T follicular helper cell (primary cell): ENCODE measurements around the gene TBC1D2B.
"Not testable (repeated sequence)": the region's sequence is repeated elsewhere in the genome, so short reads cannot be mapped to it uniquely, and the experiment has no call there.

Source experiments
- DNase-seq: peaks from one replicate; pipeline ENCODE4 v3.0.0-alpha.2; 2020; ENCODE audit warnings: low read depth

The TBC1D2B gene

DNA sequence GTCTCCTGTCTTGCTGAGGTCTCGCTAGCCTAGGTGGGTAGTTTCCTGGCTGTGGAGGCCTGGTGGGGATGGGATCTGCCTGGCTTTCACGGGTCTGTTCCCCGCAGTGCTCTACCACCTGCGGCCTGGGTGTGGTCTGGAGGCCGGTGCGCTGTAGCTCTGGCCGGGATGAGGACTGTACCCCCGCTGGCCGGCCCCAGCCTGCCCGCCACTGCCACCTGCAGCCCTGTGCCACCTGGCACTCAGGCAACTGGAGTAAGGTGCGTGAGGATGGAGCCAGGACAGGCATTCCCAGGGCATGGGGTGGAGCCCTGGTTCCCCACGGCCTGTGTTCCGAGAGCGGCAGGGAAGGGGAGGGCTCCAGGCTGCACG, 89.8 kb downstream of the TBC1D2B start:
- DNase-seq: not testable (repeated sequence)

DNA sequence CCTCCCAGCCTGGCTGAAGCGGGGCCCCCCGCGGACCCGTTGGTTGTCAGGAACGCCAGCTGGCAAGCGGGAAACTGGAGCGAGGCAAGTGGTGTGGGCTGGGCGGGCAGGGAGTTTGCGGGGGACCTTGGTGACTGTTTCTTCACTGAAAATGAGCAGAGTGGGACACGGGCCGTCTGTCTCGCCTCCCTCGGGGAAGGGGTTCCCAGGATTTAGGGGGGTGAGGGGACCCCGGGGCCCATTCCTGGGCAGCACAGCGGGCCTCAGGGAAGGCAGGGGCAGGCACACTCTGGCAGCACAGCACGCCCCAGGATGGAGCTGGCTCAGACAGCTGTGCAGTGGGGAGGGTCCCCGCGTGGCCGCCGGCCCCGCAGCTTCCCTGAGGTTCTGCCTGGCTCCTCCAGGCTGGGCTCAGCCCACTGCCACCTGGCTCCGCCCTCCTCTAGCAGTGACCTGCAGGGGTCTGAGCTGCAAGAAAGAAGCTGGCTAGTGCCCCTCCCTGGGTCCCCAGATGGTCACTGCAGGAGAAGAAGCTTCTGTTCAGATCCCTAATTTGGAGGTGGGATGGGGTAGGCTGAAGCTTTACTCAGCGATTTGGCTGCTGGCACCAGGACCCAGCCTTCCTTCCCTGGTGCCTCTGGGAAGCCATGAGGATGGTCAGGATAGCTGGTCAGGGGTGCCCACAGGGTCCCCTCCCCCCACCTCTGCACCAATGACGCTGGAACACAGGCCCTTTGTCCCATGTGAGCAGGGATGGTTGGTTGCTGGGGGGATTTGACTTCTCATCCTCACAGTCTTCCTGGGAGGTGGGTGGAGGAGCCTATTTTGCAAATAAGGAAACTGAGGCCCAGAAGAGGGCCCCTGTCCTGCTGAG, 90.4 kb downstream of the TBC1D2B start:
- no peak for DNase-seq

DNA sequence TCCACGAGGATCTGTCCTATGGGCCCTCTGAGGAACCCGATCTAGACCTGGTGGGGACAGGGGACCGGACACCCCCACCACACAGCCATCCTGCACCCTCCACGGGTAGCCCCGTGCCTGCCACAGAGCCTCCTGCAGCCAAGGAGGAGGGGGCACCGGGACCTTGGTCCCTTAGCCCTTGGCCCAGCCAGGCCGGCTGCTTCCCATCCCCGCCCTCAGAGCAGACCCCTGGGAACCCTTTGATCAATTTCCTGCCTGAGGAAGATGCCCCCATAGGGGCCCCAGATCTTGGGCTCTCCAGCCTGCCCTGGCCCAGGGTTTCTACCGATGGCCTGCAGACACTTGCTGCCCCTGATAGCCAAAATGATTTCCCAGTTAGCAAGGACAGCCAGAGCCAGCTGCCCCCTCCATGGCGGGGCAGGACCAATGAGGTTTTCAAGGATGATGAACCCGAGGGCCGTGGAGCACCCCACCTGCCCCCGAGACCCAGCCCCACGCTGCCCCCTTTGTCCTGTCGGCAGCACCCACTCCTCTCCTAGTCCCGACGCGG, 91.5 kb downstream of the TBC1D2B start:
- DNase-seq: no peak

DNA sequence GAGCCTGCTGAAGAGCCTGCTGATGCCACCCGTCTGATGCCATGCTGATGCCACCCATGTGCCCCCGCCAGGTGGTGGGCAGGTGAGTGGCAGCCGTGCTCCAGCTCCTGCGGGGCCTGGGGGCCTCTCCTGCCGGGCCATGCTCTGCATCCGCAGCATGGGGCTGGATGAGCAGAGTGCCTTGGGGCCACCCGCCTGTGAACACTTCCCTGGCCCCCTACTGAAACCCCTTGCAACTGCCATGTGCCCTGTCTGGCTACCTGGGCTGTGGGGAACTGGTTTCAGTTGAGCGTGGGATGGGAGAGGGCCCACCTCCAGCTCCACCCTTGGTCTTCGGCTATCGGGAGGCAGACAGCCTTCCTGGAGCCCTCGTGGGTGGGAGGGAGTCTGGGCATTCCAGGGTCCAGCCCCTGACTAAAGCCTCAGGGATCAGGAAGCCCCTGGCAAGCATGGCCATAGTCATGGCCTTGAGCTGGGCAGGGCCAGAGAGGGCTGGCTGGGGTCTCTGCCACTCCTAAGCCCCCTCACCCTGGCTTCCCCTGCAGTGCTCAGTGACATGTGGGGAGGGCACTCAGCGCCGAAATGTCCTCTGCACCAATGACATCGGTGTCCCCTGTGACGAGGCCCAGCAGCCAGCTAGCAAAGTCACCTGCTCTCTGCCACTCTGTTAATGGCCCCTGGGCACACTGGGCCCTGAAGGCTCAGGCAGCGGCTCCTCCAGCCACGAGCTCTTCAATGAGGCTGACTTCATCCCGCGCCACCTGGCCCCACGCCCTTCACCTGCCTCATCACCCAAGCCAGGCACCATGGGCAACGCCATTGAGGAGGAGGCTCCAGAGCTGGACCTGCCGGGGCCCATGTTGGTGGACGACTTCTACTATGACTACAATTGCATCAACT, 92.2 kb downstream of the TBC1D2B start:
- no peak for DNase-seq

DNA sequence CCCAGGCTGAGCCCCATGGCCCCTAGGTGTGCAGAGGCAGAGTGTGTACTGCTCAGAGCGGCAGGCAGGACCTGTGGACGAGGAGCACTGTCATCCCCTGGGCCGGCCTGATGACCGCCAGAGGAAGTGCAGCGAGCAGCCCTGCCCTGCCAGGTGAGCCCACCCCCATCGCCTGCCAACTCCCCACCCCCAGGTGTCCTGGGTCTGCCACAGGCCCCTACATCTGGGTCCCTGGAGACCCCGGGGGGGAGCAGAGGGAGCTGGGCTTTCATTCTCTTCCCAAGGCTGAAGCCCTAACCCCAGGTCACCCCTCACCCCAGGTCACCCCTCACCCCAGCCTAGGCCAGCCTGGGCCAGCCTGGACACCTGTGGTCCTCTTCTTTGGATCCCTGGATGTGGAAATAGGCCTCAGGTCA, 93.1 kb downstream of the TBC1D2B start:
- DNase-seq: no peak

DNA sequence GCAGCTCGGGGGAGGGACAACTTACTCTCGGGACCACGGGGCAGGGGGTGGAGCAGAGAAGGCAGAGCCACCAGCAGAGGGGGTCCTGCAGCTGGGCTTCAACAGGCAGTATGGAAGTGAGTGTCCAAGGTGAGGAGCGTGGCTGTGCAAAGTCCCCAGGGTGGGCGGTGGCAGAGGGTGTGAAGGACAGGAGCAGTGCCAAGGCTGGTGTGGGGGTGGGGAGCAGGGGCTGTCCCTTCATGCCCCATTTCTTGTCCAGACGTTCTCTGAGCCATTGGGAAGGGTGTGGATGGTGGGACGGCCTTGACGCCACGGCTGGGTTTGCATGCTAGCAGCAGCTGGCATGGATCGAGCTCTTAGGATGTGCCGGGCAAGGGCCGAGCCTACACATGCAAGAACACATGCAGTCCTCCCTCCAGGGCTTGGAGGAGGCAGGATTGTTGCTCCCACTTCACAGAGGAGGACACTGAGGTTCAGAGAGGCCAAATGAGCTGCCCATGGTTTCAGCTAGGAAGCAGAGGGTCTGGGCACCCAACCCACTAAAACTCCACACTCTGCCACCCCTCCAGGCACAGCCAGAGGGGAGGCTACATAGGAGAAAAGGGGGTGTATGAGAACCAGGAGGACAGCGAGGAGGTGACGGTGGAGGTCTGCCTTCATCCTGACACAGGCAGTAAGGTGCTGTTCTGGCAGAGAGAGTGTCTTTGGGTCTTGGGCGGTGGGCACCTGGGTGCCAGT, 93.6 kb downstream of the TBC1D2B start:
- no peak for DNase-seq

DNA sequence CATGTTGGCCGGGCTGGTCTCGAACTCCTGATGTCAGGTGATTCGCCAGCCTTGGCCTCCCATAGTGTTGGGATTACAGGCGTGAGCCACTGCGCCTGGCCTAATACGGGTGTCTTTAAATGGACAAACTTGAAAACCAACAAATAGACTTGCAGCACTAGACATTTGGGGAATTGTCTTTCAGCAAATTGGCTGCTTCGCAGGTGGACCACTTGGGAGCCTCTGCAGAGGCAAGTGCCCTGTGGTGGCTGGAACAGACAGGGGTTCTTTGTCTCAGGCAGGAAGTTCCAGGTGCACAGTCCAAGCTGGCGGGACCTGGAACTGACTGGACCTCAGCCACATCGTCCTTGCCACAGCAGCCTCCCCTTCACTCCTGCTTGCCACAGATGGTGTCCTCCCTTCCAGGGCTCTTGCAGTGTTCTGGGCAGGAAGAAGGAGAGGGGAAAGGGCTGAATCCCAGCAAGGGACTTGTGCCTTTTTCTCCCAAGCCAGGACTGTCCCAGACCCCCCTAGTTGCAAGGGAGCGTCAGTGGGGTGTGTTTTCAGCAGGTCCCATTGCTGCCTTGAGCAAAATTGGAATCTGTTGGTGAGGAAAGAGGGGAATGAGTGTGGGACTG, 94.3 kb downstream of the TBC1D2B start:
- DNase-seq: no peak

DNA sequence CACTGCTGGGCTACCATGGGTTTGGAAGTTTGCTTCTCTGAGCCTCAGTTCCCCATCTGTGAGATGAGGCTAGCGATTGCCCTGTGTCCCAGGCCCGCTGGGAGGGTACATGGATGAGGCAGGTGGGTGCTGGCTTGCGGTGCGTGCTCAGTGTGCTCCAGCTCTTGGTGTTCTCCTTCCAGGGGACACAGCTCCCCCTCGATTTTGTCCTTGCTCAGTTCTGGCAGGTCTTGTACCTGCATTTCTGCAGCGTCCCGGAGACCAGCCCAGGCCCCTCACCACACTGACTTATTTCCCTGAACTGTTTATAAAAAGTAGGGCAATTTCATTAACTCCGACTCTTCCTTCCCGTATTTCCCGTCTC, 95.4 kb downstream of the TBC1D2B start:
- DNase-seq: no peak

DNA sequence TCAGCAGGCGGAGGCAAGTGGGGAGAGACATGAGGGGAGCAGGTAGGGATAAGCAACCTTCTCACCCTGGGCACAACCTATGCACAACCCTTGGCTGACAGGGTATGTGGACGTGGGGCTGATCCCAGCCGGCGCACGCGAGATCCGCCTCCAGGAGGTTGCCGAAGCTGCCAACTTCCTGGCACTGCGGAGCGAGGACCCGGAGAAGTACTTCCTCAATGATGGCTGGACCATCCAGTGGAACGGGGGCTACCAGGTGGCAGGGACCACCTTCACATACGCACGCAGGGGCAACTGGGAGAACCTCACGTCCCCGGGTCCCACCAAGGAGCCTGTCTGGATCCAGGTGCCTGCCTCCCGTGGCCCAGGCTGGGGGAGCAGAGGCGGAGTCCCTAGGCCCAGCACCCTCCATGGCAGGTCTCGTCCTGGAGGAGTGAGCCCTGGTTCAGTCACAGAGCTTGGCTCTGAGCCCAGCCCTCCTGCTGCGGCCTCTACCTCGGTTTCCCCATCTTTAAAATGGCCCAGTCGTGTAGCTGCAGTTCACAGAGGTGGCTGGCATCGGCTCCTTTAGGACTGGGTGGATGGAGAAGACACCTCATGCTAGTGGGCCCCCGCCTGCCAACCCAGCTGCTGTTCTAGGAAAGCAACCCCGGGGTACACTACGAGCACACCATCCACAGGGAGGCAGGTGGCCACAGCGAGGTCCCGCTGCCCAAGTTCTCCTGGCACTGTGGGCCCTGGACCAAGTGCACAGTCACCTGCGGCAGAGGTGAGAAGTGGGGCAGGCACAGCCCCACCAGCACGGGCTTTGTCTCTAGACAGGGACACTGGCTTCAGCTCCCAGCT, 96.0 kb downstream of the TBC1D2B start:
- DNase-seq: no peak

DNA sequence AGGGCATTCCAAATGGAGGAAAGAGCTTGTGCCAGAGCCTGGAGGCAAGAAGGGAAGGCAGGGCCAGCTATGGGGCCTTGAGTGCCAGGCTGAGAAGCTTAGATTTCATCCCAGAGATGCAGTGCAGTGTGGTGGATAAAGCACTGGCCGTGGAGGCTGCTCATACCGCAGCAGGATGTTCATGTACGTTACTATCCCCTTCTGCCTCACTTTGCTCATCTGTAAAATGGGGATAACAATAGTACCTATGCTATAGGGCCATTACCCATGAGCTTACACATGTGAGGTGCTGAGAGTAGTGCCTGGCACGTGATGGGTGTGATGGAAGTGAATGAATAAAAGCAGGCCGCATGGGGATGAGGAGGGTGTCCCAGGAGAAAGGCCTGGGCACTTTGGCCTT, 96.8 kb downstream of the TBC1D2B start:
- DNase-seq: not testable (repeated sequence)

DNA sequence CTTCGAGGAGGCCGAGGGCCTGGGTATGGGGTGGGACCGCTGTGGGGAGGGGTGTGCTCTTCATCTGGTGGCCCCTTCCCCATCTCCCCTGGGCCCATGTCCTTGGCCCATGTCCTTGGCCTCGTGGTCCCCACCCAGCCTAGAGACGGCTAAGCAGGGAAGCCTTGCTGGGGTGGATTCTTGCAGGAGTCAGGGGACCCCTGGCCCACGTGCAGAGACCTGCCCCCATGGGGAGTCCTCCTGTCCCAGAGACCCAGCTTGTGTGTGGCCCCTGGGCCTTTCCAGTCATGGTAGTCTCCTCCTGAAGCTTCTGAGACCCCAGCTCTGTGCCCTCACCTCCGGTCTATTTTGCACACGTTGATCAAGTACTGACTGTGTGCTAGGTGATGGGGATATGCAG, 97.4 kb downstream of the TBC1D2B start:
- DNase-seq: no peak

DNA sequence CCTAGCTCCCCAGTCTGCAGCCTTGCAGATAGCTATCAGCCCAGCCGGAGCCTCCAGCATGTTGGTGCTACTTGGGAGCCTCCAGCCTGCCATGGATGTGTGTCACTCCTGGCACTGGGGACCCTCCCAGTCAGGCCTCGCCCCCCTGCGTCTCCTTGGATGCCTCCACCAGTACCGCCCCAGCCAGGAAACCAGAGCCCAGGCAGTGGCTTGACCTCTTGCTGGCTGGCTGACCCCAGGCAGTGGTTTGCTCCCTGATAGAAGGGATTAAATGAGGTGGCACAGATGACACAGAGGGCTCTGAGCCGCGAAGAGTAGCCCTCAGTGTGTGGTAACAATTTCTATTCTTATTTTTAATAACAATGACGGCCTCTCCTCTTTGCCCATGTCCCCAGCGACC, 98.4 kb downstream of the TBC1D2B start:
- DNase-seq: not testable (repeated sequence)

DNA sequence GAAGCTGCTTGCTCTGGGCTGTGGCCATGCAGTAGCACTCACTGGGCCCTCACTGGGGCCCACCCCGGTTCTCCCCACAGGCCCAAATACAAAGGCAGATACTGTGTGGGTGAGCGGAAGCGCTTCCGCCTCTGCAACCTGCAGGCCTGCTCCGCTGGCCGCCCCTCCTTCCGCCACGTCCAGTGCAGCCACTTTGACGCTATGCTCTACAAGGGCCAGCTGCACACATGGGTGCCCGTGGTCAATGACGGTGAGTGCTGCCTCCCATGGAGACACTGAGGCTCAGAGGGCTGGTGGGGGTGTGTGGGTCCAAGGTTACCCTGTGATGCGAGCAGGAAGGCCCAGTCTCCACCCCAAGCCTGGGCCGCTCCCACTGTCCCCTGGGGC, 98.8 kb downstream of the TBC1D2B start:
- not testable (repeated sequence) for DNase-seq

DNA sequence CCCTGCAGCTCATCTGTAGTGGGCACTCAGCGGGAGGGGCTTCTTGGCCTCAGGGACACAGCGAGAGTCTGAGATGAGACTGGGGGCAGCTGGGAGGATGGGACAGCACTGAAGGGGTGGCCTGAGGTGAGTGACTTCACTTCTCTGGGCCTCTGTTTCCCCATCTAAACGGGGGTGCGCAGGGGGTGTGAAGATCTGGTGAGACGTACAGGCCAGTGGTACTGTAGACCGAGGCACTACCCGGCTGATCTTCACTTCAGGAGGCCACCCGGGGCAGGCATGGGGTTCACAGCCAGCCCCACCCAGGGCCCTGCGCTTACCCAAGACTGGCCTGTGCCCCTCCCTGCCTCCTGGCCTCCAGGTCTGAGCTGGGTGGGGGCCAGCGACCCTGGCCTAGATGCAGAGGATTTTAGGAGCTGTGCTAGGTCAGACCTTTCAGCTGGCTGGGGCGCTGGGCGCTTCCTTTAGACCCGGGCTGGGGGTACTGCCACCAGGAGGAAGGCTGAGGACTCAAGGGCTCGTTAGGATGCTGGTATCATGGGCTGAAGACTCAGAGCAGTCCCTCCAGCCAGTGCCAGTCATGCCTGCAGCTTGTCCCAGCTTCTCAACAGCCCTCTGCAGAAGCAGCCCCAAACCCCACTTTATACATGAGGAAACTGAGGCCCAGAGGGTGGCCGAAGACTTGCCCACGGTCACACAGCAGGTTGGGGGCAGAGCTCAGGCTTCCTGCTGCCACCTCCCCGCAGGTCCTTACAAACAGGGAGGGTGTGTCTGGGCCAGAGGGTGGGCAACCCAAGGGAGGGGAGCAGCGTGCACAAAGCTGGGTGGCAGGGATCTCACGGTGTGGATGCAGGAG, 99.4 kb downstream of the TBC1D2B start:
- not testable (repeated sequence) for DNase-seq

DNA sequence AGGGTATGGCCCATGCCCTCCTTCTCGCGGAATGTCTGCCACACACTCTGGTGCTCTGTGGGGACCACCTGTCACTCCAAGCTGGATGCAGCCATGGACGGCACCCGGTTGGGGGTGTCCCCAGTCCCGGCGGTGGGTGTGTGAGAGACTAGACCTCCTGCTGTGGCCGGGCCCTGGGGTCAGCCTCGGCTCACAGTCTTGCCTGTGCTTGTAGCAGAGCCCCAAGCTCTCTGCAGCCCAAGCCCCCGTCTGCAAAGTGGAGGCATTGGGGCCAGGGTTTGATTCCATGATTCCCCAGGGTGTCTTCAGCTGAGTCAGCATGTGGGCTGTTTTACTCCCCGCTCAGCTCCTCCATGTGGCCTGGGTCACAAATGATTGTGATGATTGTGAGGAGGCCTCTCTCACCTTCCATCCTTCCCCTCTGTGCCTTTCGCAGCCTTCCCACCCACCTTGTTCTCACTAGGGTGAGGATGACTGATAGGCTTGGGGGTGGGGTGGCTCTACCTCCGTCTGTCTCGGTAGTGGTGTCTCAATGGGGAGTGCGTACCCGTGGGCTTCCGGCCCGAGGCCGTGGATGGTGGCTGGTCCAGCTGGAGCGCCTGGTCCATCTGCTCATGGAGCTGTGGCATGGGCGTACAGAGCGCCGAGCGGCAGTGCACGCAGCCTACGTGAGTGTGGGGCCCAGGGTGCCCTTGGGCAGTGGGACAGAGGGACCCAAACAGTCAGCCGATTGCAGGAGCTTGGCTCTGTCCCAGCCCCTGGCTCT, 100.6 kb downstream of the TBC1D2B start:
- DNase-seq: not testable (repeated sequence)

DNA sequence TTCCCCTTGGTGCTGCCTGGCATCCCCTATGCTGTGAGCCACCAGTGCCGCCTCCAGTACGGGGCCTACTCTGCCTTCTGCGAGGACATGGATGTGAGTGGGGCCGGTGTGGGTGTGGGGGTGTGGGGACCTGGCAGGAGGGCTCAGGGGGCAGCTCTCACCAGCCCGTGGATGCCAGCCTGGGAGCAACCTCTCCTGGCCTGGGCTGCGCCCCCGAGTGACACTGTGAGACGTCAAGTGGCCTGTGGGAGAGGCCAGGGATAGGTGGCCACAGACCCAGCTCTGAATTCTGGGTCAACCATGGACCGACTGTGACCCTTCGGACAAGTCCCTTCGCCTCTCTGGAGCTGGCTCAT, 101.4 kb downstream of the TBC1D2B start:
- DNase-seq: not testable (repeated sequence)

DNA sequence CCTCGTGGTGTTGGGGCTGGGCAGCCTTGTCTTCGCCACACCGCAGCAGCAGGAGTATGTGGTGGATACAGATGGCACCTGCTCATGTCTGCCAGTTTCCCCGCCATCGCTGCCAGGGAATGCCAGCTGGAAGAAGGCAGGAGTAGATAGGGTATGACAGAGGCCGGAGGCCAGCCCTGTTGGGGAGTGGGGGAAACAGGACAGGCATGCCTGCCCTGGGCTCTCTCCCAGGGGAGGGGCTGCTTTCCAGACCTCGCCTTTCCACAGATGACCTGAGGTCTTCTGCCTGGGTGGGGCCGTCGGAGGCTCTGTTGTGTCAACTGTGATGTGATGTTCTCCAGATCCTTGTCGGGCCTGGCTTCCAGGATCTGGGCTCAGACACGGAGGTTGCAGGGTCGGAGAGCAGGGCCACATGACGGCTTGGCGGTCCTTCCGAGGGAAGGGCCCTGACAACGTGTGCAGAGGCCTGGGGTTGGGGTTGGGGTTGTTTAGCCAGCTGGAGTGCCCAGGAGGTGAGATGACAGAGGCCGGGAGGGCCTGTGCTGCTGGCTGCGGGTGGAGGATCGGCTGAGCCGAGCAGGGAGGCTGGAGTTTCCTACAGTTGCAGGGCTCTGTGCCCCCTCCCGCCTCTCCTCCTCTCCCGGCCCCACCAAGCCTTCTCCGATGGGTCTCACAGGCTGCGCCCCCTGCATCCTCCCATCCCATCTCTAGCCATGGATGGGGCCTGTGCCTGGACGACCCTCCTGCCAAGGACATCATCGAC, 102.0 kb downstream of the TBC1D2B start:
- DNase-seq: no peak
